Measurements from ENCODE around the gene PDCD1. TPM values are rescaled to one million over a fixed set of nuclear protein-coding genes. Genes with fewer than 3 reads are reported as not detected.
"Not testable (repeated sequence)": the region's sequence is repeated elsewhere in the genome, so short reads cannot be mapped to it uniquely, and the experiment has no call there.

Gene PDCD1
- total RNA-seq, 1 experiment from 2014 or later: not detected

DNA sequence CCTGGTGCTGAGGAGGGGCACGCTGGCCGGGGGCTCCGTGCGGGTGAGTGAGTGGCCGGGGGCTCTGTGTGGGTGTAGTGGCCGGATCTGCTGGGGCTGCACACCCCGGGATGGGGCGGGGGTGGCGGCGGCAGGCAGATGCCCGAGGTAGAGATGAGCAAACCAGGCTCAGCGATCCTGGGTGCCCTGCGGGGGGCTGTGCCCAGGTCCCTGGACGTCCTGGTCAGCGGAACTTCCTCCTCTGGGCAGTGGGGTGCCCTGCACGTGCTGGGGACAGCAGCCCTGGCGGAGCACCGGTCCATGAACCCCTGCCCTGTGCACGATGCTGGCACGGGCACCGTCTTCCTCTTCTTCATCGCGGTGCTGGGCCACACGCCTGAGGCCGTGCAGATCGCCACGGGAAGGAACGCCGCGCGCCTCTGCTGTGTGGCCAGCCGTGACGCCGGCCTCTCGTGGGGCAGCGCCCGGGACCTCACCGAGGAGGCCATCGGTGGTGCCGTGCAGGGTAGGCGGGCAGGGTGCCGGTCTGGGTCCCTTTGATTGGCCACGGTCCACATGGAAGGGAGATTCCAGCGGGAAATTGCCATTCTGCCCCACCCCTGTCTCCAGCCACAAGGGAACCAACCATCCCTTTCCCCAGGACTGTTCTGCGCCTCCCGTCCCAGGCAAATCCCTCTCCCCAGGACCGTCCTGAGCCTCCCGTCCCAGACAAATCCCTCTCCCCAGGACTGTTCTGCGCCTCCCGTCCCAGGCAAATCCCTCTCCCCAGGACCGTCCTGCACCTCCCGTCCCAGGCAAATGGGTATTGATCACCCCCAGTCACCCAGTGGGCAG is 43.8 kb downstream of the PDCD1 start:
- no peak for DNase-seq (ENCODE audit: low spot score)

DNA sequence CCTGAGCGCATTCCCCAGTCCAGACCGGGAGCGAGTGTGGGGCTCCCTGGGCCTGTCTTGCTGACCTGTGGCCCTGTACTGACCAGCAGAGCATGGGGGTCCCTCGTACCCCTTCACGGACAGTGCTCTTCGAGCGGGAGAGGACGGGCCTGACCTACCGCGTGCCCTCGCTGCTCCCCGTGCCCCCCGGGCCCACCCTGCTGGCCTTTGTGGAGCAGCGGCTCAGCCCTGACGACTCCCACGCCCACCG is 44.4 kb downstream of the PDCD1 start:
- no peak for DNase-seq (ENCODE audit: low spot score)

GRCh38 chr2:241813644-241814392 is 44.9 kb downstream of the PDCD1 start:
- no peak for DNase-seq (ENCODE audit: low spot score)

GRCh38 chr2:241812730-241813643 is 45.7 kb downstream of the PDCD1 start:
- DNase-seq (ENCODE audit: low spot score): no peak

DNA sequence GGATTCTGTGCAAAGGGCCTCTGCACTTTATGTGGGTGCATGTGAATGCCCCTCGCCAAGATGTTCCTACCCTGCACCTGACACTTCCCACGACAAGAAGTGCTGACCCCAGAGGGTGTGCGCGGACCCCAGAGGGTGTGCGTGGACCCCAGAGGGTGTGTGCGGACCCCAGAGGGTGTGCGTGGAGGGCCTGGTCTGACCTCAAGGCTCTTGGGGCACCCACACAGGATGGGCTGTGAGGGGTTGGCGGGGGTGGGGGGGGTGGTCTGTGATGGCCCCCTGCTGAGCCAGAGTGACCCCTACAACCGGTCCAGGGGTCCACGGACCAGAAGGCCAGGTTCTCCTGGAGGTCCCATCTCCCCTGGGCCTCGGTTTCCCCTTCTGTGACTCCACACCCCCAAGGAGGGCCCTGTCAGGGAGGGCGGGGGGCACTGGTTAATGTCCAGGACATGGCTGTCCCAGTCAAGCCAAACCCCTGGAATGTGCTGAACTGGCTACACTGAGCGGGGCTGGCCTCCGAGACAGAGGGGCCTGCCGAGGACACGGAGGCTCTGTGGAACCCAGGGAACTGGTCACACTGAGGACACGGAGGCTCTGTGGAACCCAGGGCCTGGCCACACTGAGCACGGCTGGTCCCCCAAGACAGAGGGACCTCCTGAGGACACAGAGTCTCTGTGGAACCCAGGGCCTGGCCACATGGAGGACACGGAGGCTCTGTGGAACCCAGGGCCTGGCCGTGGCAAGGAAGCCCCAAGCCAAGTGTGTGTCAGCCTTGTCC is 46.6 kb downstream of the PDCD1 start:
- no peak for DNase-seq (ENCODE audit: low spot score)

GRCh38 chr2:241811201-241811951 is 47.3 kb downstream of the PDCD1 start:
- no peak for DNase-seq (ENCODE audit: low spot score)

GRCh38 chr2:241810307-241811200 is 48.1 kb downstream of the PDCD1 start:
- DNase-seq (ENCODE audit: low spot score): no peak

DNA sequence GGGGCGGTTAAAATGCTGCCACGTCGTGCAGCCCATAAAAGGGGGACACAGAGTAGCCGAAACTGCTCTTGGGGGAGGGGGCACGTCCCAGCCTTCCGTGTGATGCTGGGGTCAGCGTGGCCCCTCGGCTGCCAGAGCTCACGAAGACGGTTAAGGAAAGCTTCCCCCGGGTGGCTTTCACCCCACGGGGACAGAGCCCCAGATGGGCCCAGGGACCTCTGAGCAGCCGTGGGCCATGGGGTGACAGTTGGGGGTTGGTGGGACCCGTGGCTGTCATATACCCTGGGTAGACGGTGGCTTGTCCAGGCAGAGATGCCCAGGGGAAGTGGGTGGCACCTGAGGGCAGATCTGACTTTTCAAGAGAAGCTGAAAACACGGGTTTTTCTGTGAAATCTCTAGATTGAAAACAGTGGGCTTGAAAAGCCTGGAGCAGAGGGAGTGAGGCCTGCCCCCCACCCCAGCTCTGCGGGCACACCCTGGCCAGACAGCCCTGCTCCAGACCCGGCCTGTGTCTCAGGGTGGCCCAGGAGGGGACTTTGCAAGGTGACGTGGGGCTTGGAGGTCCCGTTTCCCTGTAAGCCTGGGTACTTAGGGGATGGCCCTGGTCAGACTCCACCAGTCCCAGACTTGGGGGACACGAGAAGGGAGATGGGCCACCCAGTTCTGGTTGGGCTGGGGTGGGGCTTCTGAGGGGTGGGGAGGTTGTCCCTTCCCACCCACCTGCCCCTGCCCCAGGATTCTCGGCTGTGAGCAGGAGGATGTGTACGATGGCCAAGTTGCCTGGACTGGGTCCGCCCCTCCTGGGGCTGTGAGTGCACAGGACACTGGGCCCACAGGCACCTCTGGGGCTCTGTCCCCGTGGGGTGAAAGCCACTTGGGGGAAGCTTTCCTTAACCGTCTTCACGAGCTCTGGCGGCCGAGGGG is 49.0 kb downstream of the PDCD1 start:
- no peak for DNase-seq (ENCODE audit: low spot score)

GRCh38 chr2:241808721-241809382 is 49.8 kb downstream of the PDCD1 start, which contains the start of gene NEU4:
Gene NEU4, plus strand, starts transcription at chr2:241809193. Its CDS starts 5,292 bp downstream, at chr2:241814485.
- DNase-seq (ENCODE audit: low spot score): no peak

GRCh38 chr2:241808051-241808720 is 50.5 kb downstream of the PDCD1 start:
- no peak for DNase-seq (ENCODE audit: low spot score)

DNA sequence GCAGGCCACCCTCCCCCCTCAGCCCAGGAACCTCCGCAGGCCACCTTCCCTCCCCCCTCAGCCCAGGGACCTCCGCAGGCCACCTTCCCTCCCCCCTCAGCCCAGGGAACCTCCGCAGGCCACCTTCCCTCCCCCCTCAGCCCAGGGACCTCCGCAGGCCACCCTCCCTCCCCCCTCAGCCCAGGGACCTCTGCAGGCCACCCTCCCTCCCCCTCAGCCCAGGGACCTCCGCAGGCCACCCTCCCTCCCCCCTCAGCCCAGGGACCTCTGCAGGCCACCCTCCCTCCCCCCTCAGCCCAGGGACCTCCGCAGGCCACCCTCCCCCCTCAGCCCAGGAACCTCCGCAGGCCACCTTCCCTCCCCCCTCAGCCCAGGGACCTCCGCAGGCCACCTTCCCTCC is 52.5 kb downstream of the PDCD1 start:
- not testable (repeated sequence) for DNase-seq (ENCODE audit: low spot score)

- no peak for DNase-seq (ENCODE audit: low spot score)
These were observed 54.1 kb downstream of the PDCD1 start for GRCh38 chr2:241804326-241805229.

DNA sequence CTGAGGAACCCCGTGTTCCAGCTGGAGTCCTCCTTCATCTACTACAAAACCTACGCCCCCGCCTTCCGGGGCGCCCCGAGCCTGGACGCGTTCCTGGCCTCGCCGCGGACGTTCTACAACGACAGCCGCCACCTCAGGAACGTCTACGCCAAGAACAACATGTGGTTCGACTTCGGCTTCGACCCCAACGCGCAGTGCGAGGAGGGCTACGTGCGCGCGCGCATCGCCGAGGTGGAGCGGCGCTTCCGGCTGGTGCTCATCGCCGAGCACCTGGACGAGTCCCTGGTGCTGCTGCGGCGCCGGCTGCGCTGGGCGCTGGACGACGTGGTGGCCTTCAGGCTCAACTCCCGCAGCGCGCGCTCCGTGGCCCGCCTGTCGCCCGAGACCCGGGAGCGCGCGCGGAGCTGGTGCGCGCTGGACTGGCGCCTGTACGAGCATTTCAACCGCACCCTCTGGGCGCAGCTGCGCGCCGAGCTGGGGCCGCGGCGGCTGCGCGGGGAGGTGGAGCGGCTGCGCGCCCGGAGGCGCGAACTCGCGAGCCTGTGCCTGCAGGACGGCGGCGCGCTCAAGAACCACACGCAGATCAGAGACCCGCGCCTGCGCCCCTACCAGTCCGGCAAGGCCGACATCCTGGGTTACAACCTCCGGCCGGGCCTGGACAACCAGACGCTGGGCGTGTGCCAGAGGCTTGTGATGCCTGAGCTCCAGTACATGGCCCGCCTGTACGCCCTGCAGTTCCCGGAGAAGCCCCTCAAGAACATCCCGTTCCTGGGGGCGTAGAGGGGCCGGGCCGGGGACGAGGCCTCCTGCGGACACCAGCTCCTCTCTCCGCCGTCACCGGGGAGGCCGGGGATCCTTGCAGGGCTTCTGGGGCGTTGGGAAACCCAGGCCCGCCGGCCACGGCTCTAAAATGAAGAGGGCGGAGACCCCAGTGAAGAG is 55.0 kb downstream of the PDCD1 start:
- no peak for DNase-seq (ENCODE audit: low spot score)

DNA sequence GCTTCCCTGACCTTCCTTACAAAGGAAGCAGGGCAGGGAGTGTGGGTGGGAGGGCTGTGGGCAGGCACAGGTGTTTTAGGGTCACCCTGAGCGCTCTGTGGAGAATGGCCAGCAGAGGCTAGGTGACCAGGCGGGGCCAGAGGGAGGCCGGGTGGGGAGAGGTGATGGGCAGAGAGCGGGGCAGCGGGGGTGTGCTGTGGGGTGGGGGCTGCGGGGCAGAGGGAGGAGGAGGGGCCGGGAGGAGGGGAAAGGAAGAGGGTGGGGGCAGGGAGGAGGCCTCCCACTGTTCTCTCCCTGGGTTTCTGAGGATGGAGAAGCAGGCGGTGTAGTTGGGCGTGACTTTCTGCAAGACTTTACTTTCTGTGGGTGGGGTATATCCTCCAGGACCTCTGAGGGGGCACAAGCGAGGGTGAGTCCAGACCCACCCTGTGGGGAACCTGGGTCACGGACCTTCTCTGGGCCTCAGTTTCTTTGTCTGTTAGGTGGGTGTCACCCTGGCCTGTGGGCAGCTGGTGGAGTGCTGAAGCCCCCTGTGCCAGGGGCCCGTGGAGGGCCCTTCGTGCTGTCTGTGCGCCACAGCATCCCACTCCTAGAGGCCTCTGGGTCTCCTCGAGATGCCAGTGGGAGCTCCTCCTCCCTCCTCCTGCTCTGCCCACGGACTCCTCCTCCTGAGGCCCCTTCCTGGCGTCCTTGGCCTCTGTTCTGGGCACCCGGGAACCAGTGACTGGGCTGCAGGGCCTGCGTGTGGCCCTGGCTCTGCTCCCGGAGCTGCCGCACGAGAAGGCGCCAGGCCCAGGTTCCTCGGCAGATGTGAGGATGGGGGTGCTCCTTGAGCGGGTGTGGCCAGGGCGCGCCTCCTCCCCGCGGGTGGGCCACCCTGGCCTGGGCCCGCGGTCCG is 56.0 kb downstream of the PDCD1 start:
- DNase-seq (ENCODE audit: low spot score): no peak

Measured in HT-29 (cell line).